ENCODE measurements around the gene NLRC3.
"Not testable (repeated sequence)": the region's sequence is repeated elsewhere in the genome, so short reads cannot be mapped to it uniquely, and the experiment has no call there.

NLRC3 gene

DNA sequence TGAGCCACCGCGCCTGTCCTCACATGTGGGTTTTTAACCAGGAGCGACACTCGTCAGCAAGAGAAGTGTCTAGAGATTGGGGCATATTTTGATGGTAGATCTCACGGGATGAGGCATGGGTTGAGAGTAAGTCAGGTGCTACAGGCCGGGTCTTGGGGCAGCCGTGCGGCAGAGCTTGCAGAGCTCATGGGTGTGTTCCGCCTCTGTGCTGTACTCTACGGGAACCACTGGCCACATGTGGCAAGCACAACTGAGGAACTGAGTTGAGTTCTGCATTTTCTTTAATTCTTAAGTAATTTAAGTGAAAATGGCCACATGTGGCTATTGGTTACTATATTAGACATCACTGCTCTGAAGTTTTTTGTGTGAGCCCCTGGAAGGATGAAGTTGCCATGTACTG, 66.8 kb downstream of the NLRC3 start:
- DNase-seq: no peak

DNA sequence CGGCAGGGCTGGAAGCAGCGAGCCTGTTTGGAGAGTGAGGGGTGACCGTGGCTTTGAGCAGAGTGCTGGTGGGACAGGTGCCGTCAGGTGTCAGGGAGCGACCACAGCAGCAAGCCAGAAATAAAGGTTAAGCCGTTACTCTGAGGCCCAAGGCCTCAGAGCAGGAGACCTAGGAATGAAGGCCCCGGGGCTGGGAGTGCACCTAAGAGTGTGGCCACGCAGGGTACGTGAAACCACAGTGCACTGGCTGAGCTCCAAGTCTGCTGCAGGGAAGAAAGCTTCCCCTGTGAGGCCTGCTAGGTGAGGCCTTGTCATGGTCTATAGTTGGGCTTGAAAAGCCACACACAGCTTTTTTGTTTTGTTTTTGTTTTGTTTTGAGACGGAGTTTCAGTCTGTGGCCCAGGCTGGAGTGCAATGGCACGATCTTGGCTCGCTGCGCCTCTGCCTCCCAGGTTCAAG, 67.7 kb downstream of the NLRC3 start:
- peak; percentile 71 for DNase-seq

DNA sequence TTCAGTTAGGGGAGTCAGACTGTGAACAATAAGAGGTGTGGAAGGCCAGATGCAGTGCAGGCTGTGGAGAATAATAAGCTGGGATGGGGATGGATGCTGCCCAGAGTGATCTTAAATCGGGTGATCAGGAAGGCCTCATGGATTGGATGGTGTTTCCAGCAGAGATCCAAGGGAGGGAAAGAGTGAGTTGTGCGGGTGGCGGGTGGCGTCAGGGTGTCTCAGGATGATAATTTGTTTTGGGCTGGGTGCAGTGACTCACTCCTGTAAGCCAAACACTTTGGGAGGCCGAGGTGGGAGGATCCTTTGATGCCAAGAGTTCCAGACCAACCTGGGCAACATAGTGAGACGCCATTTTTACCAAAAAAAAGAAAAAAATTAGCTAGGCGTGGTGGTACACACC, 68.5 kb downstream of the NLRC3 start:
- no peak for DNase-seq

DNA sequence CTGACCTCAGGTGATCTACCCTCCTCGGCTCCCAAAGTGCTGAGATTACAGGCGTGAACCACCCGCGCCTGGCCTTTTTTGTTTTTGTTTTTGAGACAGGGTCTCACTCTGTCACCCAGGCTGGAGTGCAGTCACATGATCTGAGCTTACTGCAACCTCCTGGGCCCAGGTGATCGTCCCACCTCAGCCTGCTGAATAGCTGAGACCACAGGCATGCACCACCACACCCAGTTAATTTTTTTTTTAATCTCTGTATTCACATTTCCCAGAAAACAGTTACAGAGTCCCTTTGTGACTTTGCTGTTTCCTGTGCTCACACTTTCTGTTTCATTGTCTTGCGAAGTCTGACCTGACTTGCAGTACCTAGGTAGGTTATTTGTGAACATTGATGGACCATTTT, 73.7 kb downstream of the NLRC3 start:
- DNase-seq: peak; percentile 42

DNA sequence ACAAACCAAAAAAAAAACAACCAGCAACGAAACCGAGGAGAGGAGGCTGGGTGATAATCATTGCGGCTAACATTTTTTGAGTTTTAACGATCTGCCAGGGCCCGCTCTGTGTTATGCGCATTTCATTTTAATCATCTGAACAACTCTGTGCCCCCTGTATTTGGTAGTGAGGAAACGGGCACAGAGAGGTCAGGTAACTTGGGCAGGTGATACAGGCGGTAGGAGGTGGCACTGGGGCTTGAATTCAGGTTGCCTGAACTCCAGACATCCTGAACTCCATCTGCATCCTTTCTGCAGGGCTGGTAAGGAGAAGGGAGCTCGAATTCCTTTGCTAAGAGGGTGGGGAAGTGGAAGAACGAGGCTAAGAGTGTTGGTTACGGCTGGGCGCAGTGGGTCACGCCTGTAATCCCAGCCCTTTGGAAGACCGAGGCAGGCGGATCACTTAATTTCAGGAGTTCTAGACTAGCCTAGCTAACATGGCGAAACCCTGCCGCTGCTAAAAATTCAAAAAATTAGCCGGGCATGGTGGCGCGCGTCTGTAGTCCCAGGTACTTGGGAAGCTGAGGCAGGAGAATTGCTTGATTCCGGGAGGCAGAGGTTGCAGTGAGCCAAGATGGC, 75.3 kb downstream of the NLRC3 start:
- no peak for DNase-seq

DNA sequence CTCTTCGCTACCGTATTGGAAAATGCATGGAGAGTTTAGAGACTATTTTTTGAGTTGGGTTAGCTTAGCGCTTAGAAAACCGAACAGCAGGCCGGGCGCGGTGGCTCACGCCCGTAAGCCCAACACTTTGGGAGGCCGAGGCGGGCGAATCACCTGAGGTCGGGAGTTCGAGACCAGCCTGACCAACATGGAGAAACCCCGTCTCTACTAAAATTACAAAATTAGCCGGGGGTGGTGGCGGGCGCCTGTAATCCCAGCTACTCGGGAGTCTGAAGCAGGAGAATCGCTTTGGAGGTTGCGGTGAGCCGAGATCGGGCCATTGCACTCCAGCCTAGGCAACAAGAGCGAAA, 75.8 kb downstream of the NLRC3 start:
- not testable (repeated sequence) for DNase-seq

DNA sequence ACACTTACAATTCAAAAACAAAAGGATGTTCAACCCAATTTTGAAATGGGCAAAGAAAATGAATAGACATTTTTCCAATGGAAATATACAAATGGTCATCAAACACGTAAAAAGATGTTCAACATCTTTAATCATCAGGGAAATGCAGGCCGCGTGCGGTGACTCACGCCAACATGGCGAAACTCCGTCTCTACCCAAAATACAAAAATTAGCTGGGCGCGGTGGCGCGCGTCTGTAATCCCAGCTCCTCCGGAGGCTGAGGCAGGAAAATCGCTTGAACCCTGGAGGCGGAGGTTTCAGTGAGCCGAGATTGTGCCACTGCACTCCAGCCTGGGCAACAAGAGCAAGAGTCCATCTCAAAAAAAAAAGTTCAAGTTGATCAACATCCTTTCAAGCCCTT, 78.2 kb downstream of the NLRC3 start:
- no peak for DNase-seq

DNA sequence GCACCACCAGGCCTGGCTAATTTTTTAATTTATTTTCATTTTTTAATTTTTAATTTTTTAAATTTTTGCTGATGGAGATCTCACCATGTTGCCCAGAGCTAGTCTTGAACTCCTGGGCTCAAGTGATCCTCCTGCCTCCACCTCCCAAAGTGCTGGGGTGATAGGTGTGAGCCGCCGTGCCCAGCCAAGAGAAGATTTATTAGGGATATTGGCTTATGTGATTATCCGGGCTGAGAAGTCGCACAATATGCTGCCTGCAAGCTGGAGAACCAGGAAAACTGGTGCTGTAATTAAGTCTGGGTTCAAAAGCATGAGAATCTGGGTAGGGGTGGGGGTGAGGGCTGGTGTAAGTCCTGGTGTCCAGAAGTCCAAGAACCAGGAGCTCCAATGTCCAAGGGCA, 79.4 kb downstream of the NLRC3 start:
- DNase-seq: no peak

DNA sequence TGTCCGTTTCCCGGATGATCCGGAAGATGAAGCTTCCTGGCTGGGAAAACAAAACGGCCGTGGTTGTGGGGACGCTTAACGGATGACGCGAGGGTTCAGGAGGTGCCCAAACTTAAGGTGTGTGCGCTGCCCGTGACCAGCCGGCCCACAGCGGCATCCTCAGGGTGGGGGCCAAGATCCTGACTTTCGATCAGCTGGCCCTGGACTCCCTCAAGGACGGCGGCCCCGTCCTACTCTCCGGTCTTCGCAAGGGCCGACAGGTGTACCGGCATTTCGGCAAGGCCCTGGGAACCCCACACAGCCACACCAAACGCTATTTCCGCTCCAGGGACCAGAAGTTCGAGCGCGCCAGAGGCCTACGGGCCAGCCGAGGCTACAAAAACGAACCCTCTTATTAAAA, 80.8 kb downstream of the NLRC3 start:
- DNase-seq: no peak

DNA sequence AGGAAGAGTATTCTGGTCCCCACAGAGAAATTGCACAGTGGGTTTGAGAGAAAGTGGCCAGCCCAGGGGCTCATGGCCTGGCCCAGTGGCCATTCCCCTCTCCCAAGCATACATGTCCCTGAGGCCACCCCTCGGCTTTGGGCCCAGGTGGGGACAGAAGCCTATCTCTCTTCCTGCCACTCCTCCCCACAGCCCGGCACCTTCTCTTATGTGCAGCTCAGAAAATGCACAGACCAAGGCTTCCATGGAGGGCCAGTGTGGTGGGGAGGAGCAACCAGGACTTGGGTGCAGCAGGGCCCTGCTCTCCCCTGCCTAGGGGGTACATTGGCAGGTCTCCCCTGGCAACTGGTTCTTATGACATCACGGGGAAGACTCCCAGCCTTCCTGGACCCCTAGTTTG, 82.0 kb downstream of the NLRC3 start, which contains the start of gene C16orf90:
TSS of gene C16orf90 (minus strand) at position 314 of the 400 bp plus-strand sequence. CDS start at position 246, 68 bp downstream.
- no peak for DNase-seq

DNA sequence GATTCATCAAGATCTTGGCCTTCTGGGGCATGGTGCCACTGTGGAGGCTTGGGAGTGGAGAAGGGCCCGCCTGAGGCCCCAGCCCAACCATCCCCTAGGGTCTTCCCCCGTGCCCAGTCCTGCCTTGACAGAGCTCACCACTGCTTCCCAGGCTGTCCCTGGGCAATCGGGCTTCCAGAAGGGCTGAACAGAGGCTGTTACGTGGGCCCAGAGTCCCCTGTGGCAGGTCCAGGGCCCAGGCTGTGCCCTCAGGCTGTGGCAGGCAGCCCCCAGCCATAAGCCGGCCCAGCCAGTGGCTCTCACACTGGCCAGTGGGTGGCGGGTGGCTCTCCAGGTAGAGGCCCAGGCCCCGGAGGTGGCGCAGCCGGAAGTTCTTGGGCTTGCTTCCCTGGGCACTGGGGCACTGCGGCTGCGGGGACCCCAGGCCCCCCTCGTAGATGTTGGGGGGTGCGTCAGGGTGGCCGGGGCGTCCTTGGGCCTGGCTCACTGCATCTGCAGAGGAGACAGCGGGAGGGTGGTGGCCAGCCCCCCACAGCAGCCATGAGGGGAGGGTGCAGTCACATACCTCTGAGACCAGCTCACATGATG, 82.7 kb downstream of the NLRC3 start:
- DNase-seq: no peak

DNA sequence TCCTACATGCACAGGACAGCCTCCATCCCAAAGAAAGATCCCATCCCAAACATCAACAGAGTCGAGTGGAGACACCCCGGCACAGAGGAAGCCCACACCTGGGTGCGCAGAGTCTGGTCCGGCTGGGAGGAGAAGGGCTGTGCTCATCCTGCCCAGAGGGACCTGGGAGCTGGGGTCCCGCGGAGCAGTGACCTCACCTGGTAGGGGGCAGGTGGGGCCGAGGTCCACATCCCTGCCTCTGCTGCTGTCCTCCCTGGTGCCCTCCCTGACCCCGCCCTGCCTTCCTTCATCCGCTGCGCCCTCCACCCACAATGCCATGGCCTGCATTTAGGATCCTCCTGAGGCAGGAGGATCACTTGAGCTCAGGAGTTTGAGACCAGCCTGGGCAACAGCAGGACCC, 84.8 kb downstream of the NLRC3 start:
- DNase-seq: no peak

DNA sequence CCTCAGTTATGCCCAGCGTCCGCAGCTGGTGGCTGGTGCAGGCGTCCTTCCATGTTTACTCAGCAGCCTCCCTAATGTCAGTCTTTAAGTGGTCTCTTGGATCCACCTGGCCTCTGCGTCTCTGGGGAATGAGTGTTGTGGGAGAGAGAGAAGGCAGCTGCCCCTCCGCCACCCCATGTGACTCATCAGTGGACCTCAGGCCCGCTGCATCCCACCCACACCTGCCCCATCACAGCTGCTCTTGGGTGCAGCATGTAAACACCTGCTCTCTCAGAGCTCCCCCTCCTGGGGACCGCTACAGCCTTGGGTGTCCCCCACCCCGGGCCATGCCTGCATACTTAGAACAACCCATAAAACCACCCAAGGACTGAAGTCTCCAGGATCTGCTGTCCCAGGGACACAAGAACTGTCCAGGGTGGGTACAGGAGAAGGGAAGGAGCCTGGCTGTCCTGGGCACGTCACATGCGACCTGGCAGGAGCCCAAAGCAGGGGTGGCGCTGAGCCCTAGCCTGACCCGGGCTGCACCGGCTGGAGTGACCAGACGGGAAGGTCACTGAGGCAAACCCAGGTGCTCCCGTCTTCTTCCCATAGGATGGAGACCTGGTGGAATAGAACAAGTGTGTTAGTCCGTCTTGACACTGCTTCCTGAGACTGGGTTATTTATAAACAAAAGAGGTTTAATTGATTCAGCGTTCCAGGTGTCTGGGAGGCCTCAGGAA, 86.1 kb downstream of the NLRC3 start:
- DNase-seq: peak; percentile 15
